Diencephalon (tissue), 1 donor: ENCODE measurements around the gene BLACAT1. TPM values are rescaled to one million over a fixed set of nuclear protein-coding genes. Genes with fewer than 3 reads are reported as not detected.

Experiments used
- small RNA-seq: library from RNA; depleted of rRNA; stranded (forward); fragments of <200 nt; gene quantifications from one replicate; pipeline ENCODE3, GENCODE V24; 2014
- total RNA-seq: library from RNA; depleted of rRNA; stranded (reverse); fragments of >200 nt; gene quantifications from one replicate; pipeline ENCODE4 v1.2.3, GENCODE V29; 2014

Gene BLACAT1
- 1.4 TPM for total RNA-seq

DNA sequence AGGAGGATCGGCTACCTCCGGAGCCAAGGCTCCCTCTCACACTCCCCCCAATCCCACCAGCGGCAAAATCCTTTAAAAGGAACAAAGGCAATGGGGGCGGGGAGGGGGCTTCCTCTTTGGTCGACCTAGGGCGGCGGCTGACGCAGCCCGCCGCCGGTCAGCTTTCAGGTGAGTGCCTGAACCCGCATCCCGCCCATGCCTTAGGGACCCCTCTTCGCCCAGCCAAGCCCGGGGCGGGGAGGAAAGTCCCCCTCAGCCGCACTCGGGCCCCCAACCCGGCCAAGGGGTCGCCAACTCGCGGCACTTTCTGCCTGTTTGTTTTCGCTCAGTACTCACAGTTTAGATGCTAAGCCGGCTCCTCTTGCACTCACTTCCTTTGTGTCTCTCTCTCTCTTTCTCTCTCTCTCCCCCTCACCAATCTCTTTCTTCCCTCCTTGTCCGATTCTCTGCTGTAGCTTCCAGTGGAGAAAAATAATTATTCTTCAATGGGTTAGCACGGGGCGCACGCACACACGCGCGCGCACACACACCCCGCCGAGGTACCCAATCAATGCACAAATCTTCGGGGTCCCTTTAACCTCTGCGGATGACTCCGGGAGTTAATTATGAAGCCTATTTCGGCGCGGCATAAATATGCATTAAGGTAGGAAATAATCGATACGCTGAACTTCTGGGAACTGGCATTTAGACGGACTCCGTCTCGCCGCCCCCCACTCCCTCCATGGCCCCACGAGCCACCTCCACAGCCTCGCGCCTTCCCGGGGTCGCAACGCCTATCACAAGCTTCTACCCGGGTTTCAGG, at the start of gene BLACAT1:
TSS of gene BLACAT1 (minus strand) at position 465 of the 802 bp plus-strand sequence.

DNA sequence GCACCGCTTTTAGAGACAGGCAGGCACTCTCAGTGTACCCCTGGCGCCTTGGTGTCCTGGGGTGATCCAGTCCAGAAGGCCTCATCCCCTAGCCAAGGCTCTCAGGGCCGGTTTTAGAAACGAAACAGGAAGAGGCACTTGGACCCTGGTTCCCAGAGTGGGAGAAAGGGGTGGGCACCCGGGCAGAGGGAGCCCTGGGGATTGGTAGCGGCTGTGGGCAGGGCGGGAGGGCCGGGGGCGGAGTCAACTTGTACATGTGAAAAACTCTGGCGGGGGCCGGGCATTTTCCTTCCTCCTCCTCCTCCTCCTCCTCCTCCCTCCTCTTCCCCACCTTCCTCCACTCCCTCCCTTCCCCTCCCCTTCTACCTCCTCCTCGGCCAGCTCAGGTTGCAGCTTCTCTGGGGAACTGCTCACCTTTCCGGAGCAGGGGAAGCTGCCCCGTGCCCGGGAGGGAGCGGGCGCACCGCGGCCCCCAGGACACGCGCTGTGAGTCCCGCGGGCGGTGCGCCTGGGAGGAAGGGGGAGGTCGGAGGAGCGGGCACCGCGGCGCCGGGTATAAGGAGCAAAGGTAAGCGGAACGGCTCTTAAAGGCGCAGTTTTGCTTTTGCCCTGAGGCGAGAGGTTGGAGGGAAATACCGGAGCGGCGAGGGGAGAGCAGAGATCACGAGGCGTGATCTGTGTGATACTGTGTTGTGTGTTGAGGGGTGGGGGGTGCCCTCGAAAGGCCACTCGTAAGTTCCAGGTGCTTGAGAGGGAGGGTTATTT, 48.6 kb upstream of the BLACAT1 start, which contains the start of gene CDK18:
TSS of gene CDK18 (plus strand) at position 359 of the 765 bp plus-strand sequence. CDS start 18,499 bp downstream, outside the sequence.

GRCh38 chr1:205421798-205422197, 34.0 kb downstream of the BLACAT1 start, which contains the start of gene LEMD1:
Gene LEMD1 (minus strand): TSS chr1:205422056. CDS start chr1:205420536, 1,520 bp downstream.

Small RNA genes within 50 kb of the gene (small RNA-seq; reads per million reads assigned to genes)
- 29.1 reads per million, percentile 95 among the genes with 10 or more reads in this experiment for gene MIR135B

Other genes with a start within 250 kb of the BLACAT1 start
- gene DSTYK, start 244.3 kb downstream of the BLACAT1 start, total RNA-seq: 29.3 TPM
- 38.3 TPM for gene TMCC2, start 228.1 kb downstream of the BLACAT1 start, total RNA-seq
- gene NUAK2, start 134.3 kb downstream of the BLACAT1 start, total RNA-seq: 0.92 TPM
- gene KLHDC8A, start 99.1 kb downstream of the BLACAT1 start, total RNA-seq: 28.8 TPM
- 4.6 TPM for gene LEMD1, start 34.0 kb downstream of the BLACAT1 start, total RNA-seq
- 3.0 TPM for gene CDK18, start 48.6 kb upstream of the BLACAT1 start, total RNA-seq
- 9.7 TPM for gene ELK4, start 176.0 kb upstream of the BLACAT1 start, total RNA-seq
- gene SLC45A3, start 224.5 kb upstream of the BLACAT1 start, total RNA-seq: 1.2 TPM